ENCODE results near the gene ZNF503. TPM values are rescaled to one million over a fixed set of nuclear protein-coding genes. Genes with fewer than 3 reads are reported as not detected.
A peak's percentile ranks its signal among the peaks of the same experiment; 100 is the strongest.

ZNF503 gene
- total RNA-seq, 1 donor from 2014 or later = 8.9 TPM

- DNase-seq (ENCODE audit: low spot score) = no peak
- no peak for TF ChIP-seq CTCF (IDR thresholded peaks at IDR 0.05; ENCODE audit: unreplicated experiment)
- H3K36me3 Mint-ChIP-seq (ENCODE audit: low read depth, unreplicated experiment) = peaks cover 18% of the 10 kb centered on the region
- H3K4me3 Mint-ChIP-seq (ENCODE audit: unreplicated experiment) = no peak overlapping the region
- H3K4me1 Mint-ChIP-seq (ENCODE audit: unreplicated experiment) = peaks cover 14% of the 10 kb centered on the region
- peak overlapping the region; percentile 30 for H3K27ac Mint-ChIP-seq (ENCODE audit: unreplicated experiment)
- H3K27me3 Mint-ChIP-seq (ENCODE audit: unreplicated experiment) = peaks cover 27% of the 10 kb centered on the region
- no peaks in the 10 kb centered on the region for H3K9me3 Mint-ChIP-seq (ENCODE audit: unreplicated experiment)
Observed at GRCh38 chr10:75394221-75394620, 7.3 kb downstream of the ZNF503 start.

- no peak overlapping the region for H3K27ac Mint-ChIP-seq (ENCODE audit: unreplicated experiment)
- DNase-seq (ENCODE audit: low spot score) = no peak
- H3K4me3 Mint-ChIP-seq (ENCODE audit: unreplicated experiment) = no peak overlapping the region
- peaks cover 12% of the 10 kb centered on the region for H3K4me1 Mint-ChIP-seq (ENCODE audit: unreplicated experiment)
- H3K9me3 Mint-ChIP-seq (ENCODE audit: unreplicated experiment) = no peaks in the 10 kb centered on the region
- peaks cover 20% of the 10 kb centered on the region for H3K27me3 Mint-ChIP-seq (ENCODE audit: unreplicated experiment)
- H3K36me3 Mint-ChIP-seq (ENCODE audit: low read depth, unreplicated experiment) = peaks cover 13% of the 10 kb centered on the region
- TF ChIP-seq CTCF (IDR thresholded peaks at IDR 0.05; ENCODE audit: unreplicated experiment) = no peak
Observed at GRCh38 chr10:75392744-75393143, 8.8 kb downstream of the ZNF503 start.

GRCh38 chr10:75392271-75392670, 9.3 kb downstream of the ZNF503 start:
- H3K4me3 Mint-ChIP-seq (ENCODE audit: unreplicated experiment) = no peak overlapping the region
- H3K27me3 Mint-ChIP-seq (ENCODE audit: unreplicated experiment) = peaks cover 18% of the 10 kb centered on the region
- H3K9me3 Mint-ChIP-seq (ENCODE audit: unreplicated experiment) = no peaks in the 10 kb centered on the region
- peaks cover 13% of the 10 kb centered on the region for H3K36me3 Mint-ChIP-seq (ENCODE audit: low read depth, unreplicated experiment)
- no peak for DNase-seq (ENCODE audit: low spot score)
- no peak for TF ChIP-seq CTCF (IDR thresholded peaks at IDR 0.05; ENCODE audit: unreplicated experiment)
- no peak overlapping the region for H3K27ac Mint-ChIP-seq (ENCODE audit: unreplicated experiment)
- H3K4me1 Mint-ChIP-seq (ENCODE audit: unreplicated experiment) = peaks cover 8% of the 10 kb centered on the region

- Mint-ChIP-seq H3K9me3 (ENCODE audit: unreplicated experiment) (peaks cover 4% of the 10 kb centered on the region), H3K27me3 (ENCODE audit: unreplicated experiment) (peaks cover 18% of the 10 kb centered on the region), H3K27ac (ENCODE audit: unreplicated experiment) (no peak overlapping the region), H3K4me3 (ENCODE audit: unreplicated experiment) (no peak overlapping the region), H3K36me3 (ENCODE audit: low read depth, unreplicated experiment) (peaks cover 16% of the 10 kb centered on the region), H3K4me1 (ENCODE audit: unreplicated experiment) (peaks cover 10% of the 10 kb centered on the region)
- TF ChIP-seq CTCF (IDR thresholded peaks at IDR 0.05; ENCODE audit: unreplicated experiment) = no peak
- DNase-seq (ENCODE audit: low spot score) = no peak
Observed at GRCh38 chr10:75390178-75390577, 11.4 kb downstream of the ZNF503 start.

- DNase-seq (ENCODE audit: low spot score) = no peak
- no peak overlapping the region for H3K4me3 Mint-ChIP-seq (ENCODE audit: unreplicated experiment)
- H3K36me3 Mint-ChIP-seq (ENCODE audit: low read depth, unreplicated experiment) = peaks cover 7% of the 10 kb centered on the region
- peaks cover 4% of the 10 kb centered on the region for H3K9me3 Mint-ChIP-seq (ENCODE audit: unreplicated experiment)
- H3K27ac Mint-ChIP-seq (ENCODE audit: unreplicated experiment) = no peak overlapping the region
- peaks cover 5% of the 10 kb centered on the region for H3K27me3 Mint-ChIP-seq (ENCODE audit: unreplicated experiment)
- no peak for TF ChIP-seq CTCF (IDR thresholded peaks at IDR 0.05; ENCODE audit: unreplicated experiment)
- peaks cover 4% of the 10 kb centered on the region for H3K4me1 Mint-ChIP-seq (ENCODE audit: unreplicated experiment)
Observed at GRCh38 chr10:75388082-75388481, 13.5 kb downstream of the ZNF503 start.
